ENCODE measurements around the gene ABHD14A. TPM values are rescaled to one million over a fixed set of nuclear protein-coding genes. Genes with fewer than 3 reads are reported as not detected.

The ABHD14A gene
- polyA plus RNA-seq, 4 donors = 4.6 to 17.6 (median 10.4) TPM

GRCh38 chr3:51970606-51971300 lies 4.1 kb upstream of the ABHD14A start:
- Histone ChIP-seq H3K27me3 (ENCODE audit: control insufficient read depth in 3 of 3, insufficient read depth in 3 of 3, low read length in 3 of 3) (no peaks in the 10 kb centered on the region), H3K27ac (ENCODE audit: low read depth in 1 of 3, low read length in 2 of 3) (no peak overlapping the region), H3K4me3 (ENCODE audit: low read depth in 1 of 3, low read length in 3 of 3) (no peak overlapping the region), H3K4me1 (ENCODE audit: control insufficient read depth in 3 of 3, insufficient read depth in 2 of 3, low read depth in 1 of 3, low read length in 2 of 3) (peaks cover 0 to 33% (median 10%) of the 10 kb centered on the region in 3 donors), H3K36me3 (ENCODE audit: control insufficient read depth in 3 of 3, insufficient read depth in 2 of 3, low read depth in 1 of 3, low read length in 3 of 3) (peaks cover 0 to 28% (median 0%) of the 10 kb centered on the region in 3 donors), H3K9me3 (ENCODE audit: control insufficient read depth in 2 of 2, insufficient read depth in 1 of 2, low read depth in 1 of 2, low read length in 1 of 2) (no peaks in the 10 kb centered on the region)
- 37 to 69% (median 51%) methylated on average over 6 of the region's 6 CpGs for WGBS, 3 donors
- no peak for FAIRE-seq
- DNase-seq = peak in 1 of 2 donors; percentile 42

GRCh38 chr3:51971350-51971749 lies 3.5 kb upstream of the ABHD14A start:
- peaks cover 0 to 32% (median 10%) of the 10 kb centered on the region in 3 donors for H3K4me1 ChIP-seq (ENCODE audit: control insufficient read depth in 3 of 3, insufficient read depth in 2 of 3, low read depth in 1 of 3, low read length in 2 of 3)
- no peaks in the 10 kb centered on the region for H3K27me3 ChIP-seq (ENCODE audit: control insufficient read depth in 3 of 3, insufficient read depth in 3 of 3, low read length in 3 of 3)
- WGBS, 3 donors = 77 to 91% (median 84%) methylated on average over 10 to 11 of the region's 11 CpGs
- DNase-seq (no peak), FAIRE-seq (no peak)
- H3K9me3 ChIP-seq (ENCODE audit: control insufficient read depth in 2 of 2, insufficient read depth in 1 of 2, low read depth in 1 of 2, low read length in 1 of 2) = no peaks in the 10 kb centered on the region
- no peak overlapping the region for H3K4me3 ChIP-seq (ENCODE audit: low read depth in 1 of 3, low read length in 3 of 3)
- no peak overlapping the region for H3K27ac ChIP-seq (ENCODE audit: low read depth in 1 of 3, low read length in 2 of 3)
- peaks cover 0 to 28% (median 0%) of the 10 kb centered on the region in 3 donors for H3K36me3 ChIP-seq (ENCODE audit: control insufficient read depth in 3 of 3, insufficient read depth in 2 of 3, low read depth in 1 of 3, low read length in 3 of 3)

- no peaks in the 10 kb centered on the region for H3K27me3 ChIP-seq (ENCODE audit: control insufficient read depth in 3 of 3, insufficient read depth in 3 of 3, low read length in 3 of 3)
- FAIRE-seq = no peak
- DNase-seq = peak in 1 of 2 donors; percentile 37
- peak overlapping the region; percentile 86 to 98 (median 95) for H3K27ac ChIP-seq (ENCODE audit: low read depth in 1 of 3, low read length in 2 of 3)
- H3K4me3 ChIP-seq (ENCODE audit: low read depth in 1 of 3, low read length in 3 of 3) = peak overlapping the region; percentile 43 to 90 (median 53)
- WGBS, 3 donors = 6 to 15% (median 10%) methylated on average over 30 of the region's 30 CpGs
- no peaks in the 10 kb centered on the region for H3K9me3 ChIP-seq (ENCODE audit: control insufficient read depth in 2 of 2, insufficient read depth in 1 of 2, low read depth in 1 of 2, low read length in 1 of 2)
- peaks cover 0 to 30% (median 0%) of the 10 kb centered on the region in 3 donors for H3K36me3 ChIP-seq (ENCODE audit: control insufficient read depth in 3 of 3, insufficient read depth in 2 of 3, low read depth in 1 of 3, low read length in 3 of 3)
- H3K4me1 ChIP-seq (ENCODE audit: control insufficient read depth in 3 of 3, insufficient read depth in 2 of 3, low read depth in 1 of 3, low read length in 2 of 3) = peaks cover 0 to 16% (median 6%) of the 10 kb centered on the region in 3 donors
Measured at GRCh38 chr3:51974277-51974962, 444 bp upstream of the ABHD14A start.

- peak overlapping the region; percentile 86 to 98 (median 95) for H3K27ac ChIP-seq (ENCODE audit: low read depth in 1 of 3, low read length in 2 of 3)
- no peak for FAIRE-seq
- H3K9me3 ChIP-seq (ENCODE audit: control insufficient read depth in 2 of 2, insufficient read depth in 1 of 2, low read depth in 1 of 2, low read length in 1 of 2) = no peaks in the 10 kb centered on the region
- peaks cover 1 to 23% (median 6%) of the 10 kb centered on the region in 3 donors for H3K4me1 ChIP-seq (ENCODE audit: control insufficient read depth in 3 of 3, insufficient read depth in 2 of 3, low read depth in 1 of 3, low read length in 2 of 3)
- H3K27me3 ChIP-seq (ENCODE audit: control insufficient read depth in 3 of 3, insufficient read depth in 3 of 3, low read length in 3 of 3) = no peaks in the 10 kb centered on the region
- peak in 1 of 2 donors; percentile 71 for DNase-seq
- 41 to 45% (median 43%) methylated on average over 46 of the region's 46 CpGs for WGBS, 3 donors
- peak overlapping the region in 2 of 3 donors; percentile 53 to 90 for H3K4me3 ChIP-seq (ENCODE audit: low read depth in 1 of 3, low read length in 3 of 3)
- peaks cover 0 to 24% (median 0%) of the 10 kb centered on the region in 3 donors for H3K36me3 ChIP-seq (ENCODE audit: control insufficient read depth in 3 of 3, insufficient read depth in 2 of 3, low read depth in 1 of 3, low read length in 3 of 3)
Measured at GRCh38 chr3:51975852-51976549, 1.1 kb downstream of the ABHD14A start.

- Histone ChIP-seq H3K27ac (ENCODE audit: low read depth in 1 of 3, low read length in 2 of 3) (no peak overlapping the region), H3K4me1 (ENCODE audit: control insufficient read depth in 3 of 3, insufficient read depth in 2 of 3, low read depth in 1 of 3, low read length in 2 of 3) (peaks cover 4 to 39% (median 9%) of the 10 kb centered on the region in 3 donors), H3K27me3 (ENCODE audit: control insufficient read depth in 3 of 3, insufficient read depth in 3 of 3, low read length in 3 of 3) (no peaks in the 10 kb centered on the region), H3K9me3 (ENCODE audit: control insufficient read depth in 2 of 2, insufficient read depth in 1 of 2, low read depth in 1 of 2, low read length in 1 of 2) (no peaks in the 10 kb centered on the region), H3K4me3 (ENCODE audit: low read depth in 1 of 3, low read length in 3 of 3) (no peak overlapping the region), H3K36me3 (ENCODE audit: control insufficient read depth in 3 of 3, insufficient read depth in 2 of 3, low read depth in 1 of 3, low read length in 3 of 3) (peaks cover 0 to 22% (median 0%) of the 10 kb centered on the region in 3 donors)
- FAIRE-seq (no peak), DNase-seq (peak in 1 of 2 donors; percentile 57)
- WGBS, 3 donors = 75 to 90% (median 85%) methylated on average over 9 of the region's 9 CpGs
Measured at GRCh38 chr3:51977446-51978142, 2.7 kb downstream of the ABHD14A start.

- no peak overlapping the region for H3K27ac ChIP-seq (ENCODE audit: low read depth in 1 of 3, low read length in 2 of 3)
- no peak for DNase-seq
- no peak overlapping the region for H3K4me3 ChIP-seq (ENCODE audit: low read depth in 1 of 3, low read length in 3 of 3)
- WGBS, 3 donors = 69 to 80% (median 74%) methylated on average over 4 of the region's 4 CpGs
- peaks cover 4 to 43% (median 9%) of the 10 kb centered on the region in 3 donors for H3K4me1 ChIP-seq (ENCODE audit: control insufficient read depth in 3 of 3, insufficient read depth in 2 of 3, low read depth in 1 of 3, low read length in 2 of 3)
- H3K9me3 ChIP-seq (ENCODE audit: control insufficient read depth in 2 of 2, insufficient read depth in 1 of 2, low read depth in 1 of 2, low read length in 1 of 2) = no peaks in the 10 kb centered on the region
- FAIRE-seq = no peak
- H3K27me3 ChIP-seq (ENCODE audit: control insufficient read depth in 3 of 3, insufficient read depth in 3 of 3, low read length in 3 of 3) = no peaks in the 10 kb centered on the region
- peaks cover 0 to 22% (median 0%) of the 10 kb centered on the region in 3 donors for H3K36me3 ChIP-seq (ENCODE audit: control insufficient read depth in 3 of 3, insufficient read depth in 2 of 3, low read depth in 1 of 3, low read length in 3 of 3)
Measured at GRCh38 chr3:51978143-51978502, 3.3 kb downstream of the ABHD14A start.

GRCh38 chr3:51980253-51980652 lies 5.4 kb downstream of the ABHD14A start:
- FAIRE-seq (no peak), DNase-seq (no peak)
- no peak overlapping the region for H3K27ac ChIP-seq (ENCODE audit: low read depth in 1 of 3, low read length in 2 of 3)
- H3K4me3 ChIP-seq (ENCODE audit: low read depth in 1 of 3, low read length in 3 of 3) = no peak overlapping the region
- peaks cover 3 to 51% (median 4%) of the 10 kb centered on the region in 3 donors for H3K4me1 ChIP-seq (ENCODE audit: control insufficient read depth in 3 of 3, insufficient read depth in 2 of 3, low read depth in 1 of 3, low read length in 2 of 3)
- WGBS, 3 donors = 96 to 98% (median 97%) methylated on average over 10 of the region's 10 CpGs
- H3K36me3 ChIP-seq (ENCODE audit: control insufficient read depth in 3 of 3, insufficient read depth in 2 of 3, low read depth in 1 of 3, low read length in 3 of 3) = peaks cover 0 to 28% (median 0%) of the 10 kb centered on the region in 3 donors
- H3K9me3 ChIP-seq (ENCODE audit: control insufficient read depth in 2 of 2, insufficient read depth in 1 of 2, low read depth in 1 of 2, low read length in 1 of 2) = no peaks in the 10 kb centered on the region
- no peaks in the 10 kb centered on the region for H3K27me3 ChIP-seq (ENCODE audit: control insufficient read depth in 3 of 3, insufficient read depth in 3 of 3, low read length in 3 of 3)
